ENCODE measurements around the gene HIPK2.

Gene HIPK2

DNA sequence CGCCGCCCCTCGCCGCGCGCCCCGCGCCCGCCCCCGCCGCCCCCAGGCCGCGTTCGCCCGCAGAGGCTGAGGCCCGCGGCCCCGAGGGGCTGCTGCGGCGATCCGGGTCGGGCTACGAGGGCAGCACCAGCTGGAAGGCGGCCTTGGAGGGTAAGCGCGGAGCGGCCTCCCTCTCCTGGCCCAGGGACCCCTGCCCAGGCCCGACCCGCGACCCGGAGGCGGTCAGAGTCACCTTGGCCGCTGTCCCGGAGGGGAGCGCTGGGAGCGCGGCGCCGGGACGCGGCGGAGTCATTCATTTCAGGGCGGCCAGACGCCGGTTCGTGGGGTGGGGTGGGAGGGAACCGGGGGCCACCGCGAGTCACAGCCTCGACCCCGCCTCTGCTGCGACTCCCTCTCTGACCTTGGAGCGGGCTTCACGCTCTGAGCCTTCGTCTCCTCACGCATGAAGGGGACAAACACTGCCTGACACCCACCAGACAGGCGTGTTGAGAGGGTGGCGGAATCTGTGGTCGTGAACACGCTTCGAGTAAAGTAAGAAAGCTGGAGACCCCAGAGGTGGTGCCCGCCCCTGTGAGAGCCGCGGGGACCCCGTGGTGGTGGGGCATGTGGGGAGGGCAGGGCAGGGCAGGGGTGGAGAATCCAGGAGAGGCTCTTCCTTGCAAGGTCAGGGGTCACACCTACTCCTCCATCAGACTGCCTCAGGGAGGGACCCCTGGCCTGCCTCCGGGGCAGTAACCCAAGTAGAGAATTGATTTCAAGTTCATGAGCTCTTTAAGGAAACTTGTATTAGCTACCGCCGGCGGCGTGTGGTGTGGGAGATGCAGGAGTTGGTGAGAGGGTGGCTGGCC is 253.6 kb downstream of the HIPK2 start:
- no peak for DNase-seq

DNA sequence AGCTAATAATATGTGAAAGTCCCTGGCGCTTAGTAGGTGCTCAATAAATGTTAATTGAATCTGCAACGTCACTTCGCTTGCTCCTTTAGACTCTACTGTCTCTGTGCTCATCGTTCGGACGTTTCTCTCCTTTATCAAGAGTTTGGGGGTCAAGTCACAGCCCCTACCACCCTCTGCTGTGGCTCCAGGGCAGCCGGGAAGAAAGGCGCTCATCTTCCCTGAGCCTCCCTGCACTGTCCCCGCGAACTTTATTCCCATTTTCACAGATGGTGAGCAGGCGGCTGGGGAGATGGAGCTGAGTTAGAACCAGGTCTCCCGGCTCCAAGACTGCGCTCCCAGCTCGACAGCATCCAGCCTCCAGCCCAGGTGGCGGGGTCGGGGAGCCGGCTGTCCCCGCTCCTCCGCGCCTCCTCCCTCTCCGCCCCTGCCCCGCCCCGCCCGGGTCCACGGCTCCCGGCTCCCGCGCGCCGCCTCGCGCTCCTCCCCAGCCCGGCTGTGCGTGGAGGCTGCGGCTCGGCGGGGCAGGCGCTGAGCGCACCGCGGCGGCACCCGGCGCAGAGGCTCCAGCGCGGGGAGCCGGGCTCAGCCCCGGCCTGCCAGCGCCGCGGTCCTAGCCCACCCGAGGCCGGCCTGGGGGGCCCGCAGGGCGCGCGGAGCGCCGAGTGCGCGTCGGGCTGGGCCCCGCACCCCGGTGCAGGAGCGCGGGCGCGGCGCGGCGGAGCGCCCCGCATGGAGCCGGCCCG is 254.4 kb downstream of the HIPK2 start, which contains the start of gene CLEC2L:
CLEC2L (plus strand) TSS at position 487 of the 743 bp plus-strand sequence; CDS start at position 730, 243 bp downstream.
- peak; percentile 31 for DNase-seq

GRCh38 chr7:139522830-139523198 is 255.0 kb downstream of the HIPK2 start:
- DNase-seq, result no peak

- DNase-seq, result no peak
Measured at GRCh38 chr7:139521439-139521838, 256.4 kb downstream of the HIPK2 start.

- no peak for DNase-seq
Measured at GRCh38 chr7:139515266-139515665, 262.5 kb downstream of the HIPK2 start.
